ENCODE results near the gene PGP.
A peak's percentile ranks its signal among the peaks of the same experiment; 100 is the strongest.
"Not testable (repeated sequence)": the region's sequence is repeated elsewhere in the genome, so short reads cannot be mapped to it uniquely, and the experiment has no call there.

The PGP gene

DNA sequence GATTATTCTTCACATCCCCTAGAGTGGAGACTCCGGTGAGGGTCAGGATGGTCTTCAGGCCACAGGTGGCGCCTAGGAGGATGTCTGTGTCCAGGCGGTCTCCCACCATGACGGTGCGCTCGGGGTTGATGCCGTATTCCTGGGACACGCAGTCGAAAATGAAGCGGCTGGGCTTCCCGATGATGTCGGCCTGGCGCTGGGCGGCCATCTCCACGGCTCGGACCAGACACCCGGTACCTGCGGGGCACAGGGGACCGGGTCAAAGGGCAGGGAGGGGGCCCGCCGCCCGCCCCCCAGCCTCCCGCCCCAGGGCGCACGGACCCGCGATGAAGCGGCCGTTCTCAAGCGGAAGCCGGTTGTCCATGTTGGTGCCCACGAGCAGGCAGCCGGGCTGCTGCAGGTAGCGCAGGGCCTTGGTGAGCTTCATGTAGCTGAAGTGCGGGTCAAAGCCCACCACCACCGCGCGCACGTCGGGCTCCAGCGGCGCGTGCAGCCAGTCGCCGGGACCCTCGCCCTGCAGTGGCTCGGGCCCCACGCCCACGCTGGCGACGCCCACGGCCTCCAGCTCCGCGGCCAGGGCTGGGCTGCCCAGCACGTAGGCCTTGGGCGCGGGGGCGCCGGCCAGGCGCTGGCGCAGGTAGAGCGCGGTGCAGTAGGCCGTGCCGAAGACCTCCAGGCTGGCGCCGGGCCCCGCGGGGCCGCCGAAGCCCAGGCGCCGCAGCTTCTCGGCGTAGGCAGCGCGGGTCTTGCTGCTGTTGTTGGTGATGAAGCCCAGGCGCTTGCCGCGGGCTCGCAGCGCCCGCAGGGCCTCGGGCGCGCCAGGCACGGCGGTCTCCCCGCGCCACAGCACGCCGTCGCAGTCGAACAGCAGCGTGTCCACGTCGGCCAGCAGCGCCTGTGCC is 572 bp downstream of the PGP start:
- no peak for DNase-seq

DNA sequence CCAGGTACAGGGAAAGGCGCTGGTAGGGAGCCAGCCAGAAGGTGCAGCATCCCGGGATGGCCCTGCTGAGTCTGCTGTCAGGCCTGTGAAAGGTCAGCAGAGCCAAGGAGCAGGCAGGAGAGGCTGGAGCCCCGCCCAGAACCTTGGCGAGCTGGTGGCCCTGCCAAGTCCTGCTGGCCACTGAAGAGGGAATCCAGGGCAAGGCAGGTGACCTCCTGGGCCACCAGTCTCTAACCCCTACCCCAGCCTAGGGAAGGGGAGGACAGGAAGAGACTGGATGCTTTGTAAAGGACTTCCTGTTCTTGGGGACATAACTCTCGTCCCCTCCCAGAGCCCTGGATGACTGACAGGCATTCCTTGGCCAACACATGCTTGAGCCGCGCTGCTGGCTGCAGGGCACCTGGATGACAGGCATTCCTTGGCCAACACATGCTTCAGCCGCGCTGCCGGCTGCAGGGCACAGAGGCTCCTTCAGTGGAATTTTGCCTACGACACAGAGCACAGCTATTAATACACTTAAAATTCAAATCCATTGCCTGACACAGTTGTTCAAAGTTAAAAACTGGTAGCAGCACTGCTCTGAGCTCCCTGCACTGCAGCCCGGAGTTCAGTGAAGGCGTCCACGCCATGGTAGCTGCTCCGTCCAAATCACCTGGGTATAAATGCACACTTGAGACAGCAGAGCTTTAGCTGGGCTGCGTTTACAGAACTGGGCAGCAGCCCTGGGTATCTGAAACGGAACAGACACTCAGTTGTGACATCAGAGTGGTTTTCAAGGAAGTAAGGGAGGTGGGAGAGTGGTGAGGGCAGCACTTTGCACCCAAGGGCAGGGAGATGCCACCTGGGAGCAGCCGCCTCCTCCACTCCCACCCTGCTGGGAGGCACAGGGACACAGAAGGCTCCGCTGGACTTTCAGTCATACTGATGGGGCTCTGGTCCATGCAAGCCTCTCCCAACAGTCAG is 2.0 kb downstream of the PGP start:
- no peak for DNase-seq

DNA sequence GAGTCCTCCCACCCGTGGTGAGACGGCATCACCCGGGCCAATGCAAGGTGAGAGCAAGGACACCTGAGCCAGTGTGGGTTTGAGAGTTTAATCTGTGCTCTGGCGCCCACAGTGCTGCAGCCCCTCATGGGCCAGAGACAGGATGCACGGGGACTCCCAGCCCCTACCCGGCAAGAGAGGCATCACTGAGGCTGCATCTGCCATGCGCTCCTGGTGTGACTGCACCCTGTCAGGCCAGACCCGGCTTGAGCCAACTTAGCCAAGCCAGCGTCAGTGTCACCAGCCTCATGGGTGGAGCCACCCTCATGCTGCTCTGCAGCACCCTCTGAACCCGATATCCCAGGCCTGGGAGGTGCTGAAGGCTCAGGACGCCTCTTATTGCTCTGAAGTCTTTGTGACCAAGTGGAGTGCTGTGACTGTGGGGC is 2.7 kb downstream of the PGP start:
- DNase-seq: no peak

DNA sequence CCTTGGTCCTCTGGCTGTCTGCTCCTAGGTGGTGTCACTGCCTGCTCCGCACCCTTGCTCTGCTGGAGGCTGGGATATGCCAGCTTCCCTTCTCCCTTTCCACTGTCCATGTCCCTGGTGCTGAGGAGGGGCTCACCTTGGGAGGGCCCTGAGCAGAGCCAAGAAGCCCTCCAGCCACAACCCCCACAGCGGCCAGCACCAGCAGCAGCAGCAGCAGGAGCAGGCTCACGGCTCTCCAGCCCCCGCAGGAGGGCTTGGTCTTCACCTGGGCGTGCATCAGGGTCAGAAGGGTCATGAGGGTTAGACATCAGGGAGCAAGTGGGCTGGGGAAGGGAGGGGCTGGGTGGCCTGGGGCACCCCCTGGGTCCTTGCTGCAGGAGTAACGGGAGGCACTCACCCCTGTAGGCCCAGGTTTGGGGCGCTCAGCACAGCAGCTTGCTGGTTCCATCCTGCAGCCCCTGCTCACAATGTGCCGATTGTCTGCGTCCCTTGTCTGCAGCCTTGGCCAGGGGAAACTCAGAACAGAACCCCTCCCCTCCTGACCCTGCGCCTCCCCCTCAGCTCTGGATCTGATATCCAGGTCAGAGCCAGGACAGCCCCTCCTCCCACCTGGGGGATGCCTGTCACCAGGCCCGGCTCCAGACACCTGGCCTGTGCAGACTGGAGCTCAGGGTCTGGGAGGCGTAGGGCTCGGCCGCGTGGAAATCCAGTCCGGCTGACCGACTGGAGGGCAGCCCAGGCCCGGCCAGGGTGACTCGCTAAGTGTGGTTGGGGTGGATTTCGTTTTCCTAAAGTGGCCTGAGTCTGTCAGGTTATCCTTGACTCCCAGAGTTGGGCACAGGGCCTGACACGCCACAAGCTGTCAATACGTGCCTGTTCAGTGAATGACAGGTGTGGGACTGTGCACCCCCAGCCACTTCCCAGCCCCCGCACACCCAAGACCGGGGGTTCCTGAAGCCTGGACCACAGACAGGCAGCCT is 4.0 kb downstream of the PGP start, which contains the start of gene BRICD5:
Gene BRICD5 (minus strand): TSS at position 478 of the 980 bp plus-strand sequence. CDS start 30 bp downstream, at position 448.
- DNase-seq: no peak

DNA sequence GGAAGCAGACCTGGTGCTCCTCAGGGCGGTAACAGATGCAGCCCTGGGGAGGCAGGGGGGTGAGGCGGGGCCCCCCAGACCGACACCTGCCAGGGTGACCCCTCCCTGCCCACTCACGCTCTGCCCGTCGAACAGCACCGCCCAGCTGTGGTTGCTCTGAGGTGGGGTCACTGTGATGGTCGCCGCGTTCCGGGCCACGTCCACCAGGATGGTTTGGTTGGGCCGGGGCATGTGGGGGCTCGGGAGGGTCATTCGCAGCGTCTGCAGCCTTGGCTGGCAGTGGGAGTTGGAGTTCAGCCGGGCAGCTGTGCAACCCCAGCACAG is 4.7 kb downstream of the PGP start:
- no peak for DNase-seq

DNA sequence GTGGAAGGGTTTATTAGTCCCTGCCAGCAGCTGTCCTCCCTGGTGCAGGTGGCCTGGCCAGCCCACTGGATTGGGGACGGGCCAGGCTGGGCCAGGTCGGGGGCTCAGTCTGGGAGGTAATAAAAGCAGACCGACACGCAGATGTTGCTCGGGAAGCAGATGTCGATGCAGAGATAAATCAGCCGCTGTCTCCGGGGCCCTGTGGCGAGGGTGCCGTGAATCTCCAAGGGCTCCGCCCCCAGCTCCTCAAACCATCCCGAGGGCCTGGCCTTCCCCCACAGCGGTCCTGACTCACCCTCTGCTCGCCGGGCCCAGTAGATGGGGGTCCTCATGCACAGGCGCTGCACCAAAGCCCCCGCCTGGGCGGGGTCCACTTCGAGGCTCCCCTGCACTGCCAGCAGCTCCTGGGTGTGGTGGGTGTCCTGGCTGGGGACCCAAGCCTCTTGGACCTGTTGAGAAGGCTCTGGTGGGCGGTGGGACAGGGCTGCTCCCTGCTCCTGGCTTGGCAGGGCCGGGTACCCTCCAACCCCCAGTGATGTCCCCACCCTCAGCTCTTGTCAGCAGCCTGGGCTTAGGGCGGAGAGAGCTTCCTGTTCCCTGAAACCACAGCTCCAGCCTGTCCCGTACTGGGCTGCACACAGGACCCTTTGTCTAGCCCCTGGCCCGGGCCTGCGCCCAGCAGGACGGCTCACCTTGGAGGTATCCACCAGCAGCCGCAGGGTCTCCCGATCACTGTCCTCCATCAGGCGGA is 5.2 kb downstream of the PGP start:
- DNase-seq: no peak

DNA sequence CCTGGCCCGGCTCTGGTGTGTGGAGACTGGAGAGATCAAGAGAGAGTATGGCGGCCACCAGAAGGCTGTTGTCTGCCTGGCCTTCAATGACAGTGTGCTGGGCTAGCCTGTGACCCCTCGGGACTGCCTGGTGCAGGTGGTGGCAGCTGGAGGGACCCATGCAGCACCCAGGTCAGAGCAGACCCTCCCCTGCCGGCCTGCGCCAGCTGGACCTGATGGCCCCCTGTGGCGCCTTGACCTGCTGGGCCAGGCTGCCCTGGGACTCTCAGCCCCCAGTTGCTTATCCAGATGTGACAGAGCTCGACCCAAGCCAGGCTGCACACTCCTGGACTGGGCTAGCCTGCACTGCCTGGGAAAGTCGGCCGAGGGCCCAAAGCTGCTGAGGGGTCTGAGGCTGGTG is 5.9 kb downstream of the PGP start:
- no peak for DNase-seq

DNA sequence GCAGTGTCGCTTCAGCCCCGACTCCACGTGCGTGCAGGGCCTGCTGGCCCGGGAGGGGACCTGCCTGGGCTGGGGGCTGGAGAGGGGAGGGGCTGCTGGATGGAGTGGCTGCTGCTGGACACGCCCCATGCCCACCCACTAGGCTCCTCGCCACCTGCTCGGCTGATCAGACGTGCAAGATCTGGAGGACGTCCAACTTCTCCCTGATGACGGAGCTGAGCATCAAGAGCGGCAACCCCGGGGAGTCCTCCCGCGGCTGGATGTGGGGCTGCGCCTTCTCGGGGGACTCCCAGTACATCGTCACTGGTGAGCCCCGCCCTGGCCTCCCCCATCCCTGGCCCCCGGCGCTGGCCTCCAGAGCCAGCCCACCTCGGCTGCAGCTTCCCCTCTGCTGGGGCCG is 6.3 kb downstream of the PGP start:
- DNase-seq: no peak

DNA sequence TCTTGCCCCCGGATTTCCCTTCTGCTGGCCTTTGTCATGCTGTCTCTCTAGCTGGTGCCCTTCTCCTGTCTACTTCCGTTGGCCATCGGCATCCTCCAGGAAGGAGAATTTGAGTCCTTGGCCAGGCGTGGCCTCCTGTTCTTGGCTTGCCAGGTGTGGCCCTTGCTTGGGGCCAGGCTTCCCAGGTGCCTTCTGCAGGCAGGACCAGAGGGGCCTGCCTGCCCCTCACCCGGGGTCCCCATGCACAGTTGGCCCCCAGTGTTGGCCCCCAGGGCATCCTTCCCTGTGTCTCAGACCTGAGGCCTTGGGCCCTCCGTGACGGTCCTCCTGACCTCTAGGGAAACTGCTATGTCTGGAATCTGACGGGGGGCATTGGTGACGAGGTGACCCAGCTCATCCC is 6.8 kb downstream of the PGP start:
- no peak for DNase-seq

DNA sequence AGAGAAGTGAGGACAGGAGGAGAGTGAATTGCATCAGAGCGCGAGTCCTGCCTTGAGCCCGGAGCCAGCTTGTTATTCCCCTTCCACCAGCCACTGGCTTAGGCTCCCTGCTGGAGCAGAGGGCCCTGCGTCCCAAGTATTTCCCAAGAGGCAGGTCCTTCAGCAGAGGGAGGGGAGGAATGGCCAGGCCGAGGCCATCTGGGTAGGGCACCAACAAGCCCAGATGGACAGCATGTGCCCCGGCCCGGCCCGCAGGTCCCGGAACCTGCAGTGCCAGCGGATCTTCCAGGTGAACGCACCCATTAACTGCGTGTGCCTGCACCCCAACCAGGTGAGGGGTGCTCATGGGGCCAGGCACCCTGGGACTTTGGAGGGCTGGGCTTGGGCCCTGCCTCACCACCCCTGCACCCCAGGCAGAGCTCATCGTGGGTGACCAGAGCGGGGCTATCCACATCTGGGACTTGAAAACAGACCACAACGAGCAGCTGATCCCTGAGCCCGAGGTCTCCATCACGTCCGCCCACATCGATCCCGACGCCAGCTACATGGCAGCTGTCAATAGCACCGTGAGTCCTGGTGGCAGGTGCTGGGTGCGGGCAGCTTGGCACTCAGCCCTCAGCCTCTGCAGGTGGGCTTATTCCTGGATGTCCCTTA is 7.7 kb downstream of the PGP start:
- no peak for DNase-seq

DNA sequence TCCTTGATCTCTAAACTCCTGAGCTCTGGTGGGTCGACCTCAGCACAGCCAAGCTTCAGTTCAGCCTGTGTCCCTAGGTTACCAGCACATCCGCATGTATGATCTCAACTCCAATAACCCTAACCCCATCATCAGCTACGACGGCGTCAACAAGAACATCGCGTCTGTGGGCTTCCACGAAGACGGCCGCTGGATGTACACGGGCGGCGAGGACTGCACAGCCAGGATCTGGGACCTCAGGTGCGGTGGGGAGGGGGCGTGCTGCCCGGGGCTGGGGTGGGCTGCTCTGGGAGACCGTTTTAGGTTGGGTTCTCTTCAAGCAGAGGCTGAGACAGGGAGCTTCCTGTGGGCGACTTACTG is 8.2 kb downstream of the PGP start:
- DNase-seq: no peak

DNA sequence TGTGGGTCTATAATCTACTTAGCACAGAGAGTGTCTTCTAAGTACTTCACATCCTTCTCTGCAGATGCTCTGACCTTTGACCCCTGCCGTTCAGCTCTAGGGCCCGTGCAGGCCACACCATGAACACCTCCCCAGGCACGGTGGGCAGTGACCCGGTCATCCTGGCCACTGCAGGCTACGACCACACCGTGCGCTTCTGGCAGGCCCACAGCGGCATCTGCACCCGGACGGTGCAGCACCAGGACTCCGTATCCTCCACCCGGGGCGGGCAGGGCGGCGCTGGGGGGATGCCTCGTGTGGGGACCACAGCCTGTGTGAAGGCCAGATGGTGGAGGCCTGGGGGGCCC is 8.7 kb downstream of the PGP start:
- no peak for DNase-seq

DNA sequence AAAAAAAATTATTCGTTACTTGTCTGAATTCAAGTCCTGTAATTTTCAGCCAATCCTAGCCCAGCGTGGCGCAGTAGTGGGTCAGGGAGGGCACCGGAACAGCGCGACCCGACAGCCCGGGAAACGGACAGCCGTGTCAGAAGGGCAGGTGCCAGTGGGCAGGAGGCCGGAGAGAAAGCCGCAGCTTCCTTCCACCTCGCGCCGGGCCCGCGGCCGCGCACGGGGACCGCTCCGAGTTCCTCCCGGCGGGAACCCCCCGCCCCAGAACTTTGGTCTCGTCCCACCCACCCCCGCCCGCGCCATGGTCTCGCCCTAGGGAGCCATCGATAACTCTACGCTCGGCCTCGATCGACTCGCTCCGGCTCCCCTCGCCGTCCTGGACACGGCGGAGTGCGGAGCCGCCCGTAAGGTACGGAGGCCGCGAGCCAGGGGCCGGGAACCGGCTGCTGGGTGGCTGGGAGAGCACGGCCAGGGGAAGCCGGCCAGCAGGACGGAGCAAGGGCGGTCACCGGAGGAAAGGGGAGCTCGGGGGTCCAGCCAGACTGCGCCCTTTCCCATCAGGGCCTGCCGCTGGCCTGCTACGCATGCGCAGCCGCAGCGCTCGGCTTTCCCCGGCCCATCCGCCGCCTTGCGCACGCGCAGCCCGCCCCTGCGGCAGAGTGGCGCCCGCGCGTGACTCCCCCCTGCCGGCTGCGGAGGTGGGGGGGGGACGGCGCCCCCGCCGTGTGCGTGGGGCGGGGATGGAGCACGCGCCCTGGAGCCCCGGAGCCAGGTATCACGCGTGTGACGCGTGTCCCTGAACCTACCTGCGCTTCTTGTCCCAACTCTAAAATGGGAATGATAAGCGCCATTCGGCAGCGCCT is 9.3 kb downstream of the PGP start, which contains the start of gene MLST8:
Gene MLST8 (plus strand): TSS at position 351 of the 863 bp plus-strand sequence. CDS start 632 bp downstream, outside the sequence.
- peak; percentile 56 for DNase-seq

DNA sequence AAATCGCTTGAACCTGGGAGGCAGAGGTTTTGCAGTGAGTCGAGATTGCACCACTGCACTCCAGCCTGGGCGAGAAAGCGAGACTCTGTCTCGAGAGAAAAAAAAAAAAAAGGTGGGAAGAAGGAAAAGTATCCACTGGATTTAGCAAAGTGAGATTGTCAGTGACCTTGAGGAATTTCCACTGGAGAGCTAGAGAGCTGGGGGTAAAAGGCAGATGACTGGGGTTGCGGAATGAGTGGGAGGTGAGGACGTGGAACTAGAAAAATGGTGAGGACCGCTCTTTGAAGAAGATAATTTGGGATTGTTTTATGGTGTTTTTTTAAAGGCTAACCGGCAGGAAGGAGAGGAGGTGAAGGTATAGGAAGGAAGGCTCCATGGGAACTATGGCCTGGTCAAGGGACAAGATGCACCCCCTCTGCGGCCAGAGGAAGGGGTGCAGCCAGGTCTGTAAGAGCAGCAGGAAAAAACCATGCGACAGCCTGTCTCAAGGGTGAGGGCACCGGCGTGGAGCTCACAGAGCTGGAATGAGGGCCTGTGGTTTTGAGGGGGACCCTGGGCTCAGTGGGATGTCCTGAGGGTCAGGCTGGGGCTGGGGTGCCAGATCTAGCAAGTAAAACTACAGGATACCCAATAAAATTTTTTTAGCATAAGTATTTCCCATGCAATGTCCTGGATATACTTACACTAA is 10.1 kb downstream of the PGP start:
- DNase-seq: no peak

DNA sequence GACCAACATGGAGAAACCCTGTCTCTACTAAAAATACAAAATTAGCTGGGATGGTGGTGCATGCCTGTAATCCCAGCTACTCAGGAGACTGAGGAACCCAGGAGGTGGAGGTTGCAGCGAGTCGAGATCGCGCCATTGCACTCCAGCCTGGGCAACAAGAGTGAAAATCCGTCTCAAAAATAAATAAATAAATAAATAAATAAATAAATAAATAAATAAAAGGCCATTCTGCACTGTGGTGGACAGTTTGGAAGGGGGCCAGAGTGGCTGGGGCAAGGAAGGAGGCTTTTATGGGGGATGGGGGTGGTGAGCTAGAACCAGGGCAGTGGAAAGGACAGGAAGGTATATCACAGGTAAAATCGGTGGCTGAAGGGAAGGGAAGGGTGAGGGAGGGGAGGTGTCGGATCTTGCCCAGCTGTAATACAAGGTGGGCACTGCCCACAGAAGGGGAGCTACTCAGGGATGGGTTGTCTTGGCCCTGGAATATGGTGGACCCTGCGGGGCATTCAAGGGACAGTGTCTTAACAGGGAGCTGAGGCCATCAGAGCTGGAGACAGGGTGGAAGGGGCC is 11.4 kb downstream of the PGP start:
- DNase-seq: not testable (repeated sequence)

DNA sequence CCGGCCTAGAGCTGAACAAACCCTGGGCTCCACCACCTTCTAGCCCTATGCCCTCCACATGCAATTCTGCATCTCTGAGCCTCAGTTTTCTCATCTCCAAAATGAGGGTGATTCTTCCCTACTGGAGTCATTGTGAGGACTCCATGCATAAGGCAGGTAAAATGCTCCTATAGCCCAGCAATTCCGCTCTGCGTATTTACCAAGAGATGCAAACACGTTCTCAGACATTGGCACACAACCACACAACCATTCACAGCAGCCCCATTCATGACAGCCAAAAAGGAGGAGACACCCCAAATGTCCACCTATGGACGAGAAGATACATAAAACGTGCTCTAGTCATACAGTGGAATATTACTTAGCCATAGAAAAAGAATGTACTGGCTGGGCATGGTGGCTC is 14.3 kb downstream of the PGP start:
- no peak for DNase-seq

DNA sequence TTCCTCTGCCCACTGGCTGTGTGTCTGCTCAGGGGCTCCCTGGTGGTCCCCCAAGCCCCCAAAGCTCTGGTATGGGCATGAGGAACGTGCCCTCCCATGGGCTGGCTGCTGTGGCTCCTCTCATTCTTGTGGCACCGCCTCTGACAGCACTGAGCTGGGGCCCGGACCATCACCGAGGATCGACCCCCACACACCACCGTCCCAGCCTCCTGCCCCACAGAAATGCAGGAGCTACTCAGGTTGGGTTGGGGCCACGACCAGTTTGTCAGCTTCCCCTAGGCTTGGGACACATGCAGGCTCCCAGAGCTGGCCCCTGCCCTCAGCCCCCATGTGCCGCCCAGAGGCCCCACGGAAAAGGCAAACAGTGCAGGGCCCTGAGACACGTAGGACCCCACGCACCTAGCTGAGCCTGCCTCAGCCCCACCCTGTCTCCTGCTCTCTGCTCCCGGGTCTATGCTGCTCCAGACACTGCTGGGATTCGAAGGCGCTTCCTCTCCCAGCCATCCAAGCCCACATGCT is 15.0 kb downstream of the PGP start:
- no peak for DNase-seq

DNA sequence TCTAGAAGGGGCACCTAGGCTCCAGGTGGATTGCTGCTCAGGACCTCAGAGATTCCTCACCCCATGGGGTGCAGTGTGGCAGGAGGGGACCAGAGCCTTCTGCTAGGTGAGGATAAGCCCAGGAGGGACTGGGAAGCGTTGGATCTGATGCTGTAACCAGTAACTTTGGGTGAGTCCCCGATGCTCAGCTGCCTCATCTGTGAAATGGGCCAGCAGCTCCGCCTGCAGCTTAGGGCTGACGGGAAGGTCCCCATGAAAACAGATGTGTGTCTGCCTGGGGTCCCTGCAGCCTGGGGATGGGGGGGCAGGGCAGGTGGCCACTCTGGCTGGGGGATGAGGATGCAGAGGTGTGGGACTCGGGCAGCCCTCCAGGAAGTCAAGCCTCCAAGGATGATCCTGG is 15.5 kb downstream of the PGP start:
- no peak for DNase-seq

DNA sequence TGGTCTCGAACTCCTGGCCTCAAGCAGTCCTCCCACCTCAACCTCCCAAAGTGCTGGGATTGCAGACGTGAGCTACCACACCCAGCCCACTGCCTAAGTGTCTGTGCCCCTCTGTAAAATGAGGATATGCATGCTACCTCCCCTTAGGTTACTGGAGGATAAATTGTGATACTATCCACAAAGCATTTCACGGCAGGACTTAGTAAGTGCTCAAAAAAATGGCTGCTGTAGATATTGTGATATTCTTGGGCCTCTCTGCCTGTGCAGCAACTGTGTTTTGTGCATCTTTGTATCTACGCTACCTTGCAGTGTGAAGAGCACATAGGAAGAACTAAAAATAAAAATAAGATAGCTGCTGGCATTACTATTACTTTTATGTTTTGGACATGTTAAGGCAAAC is 16.4 kb downstream of the PGP start:
- DNase-seq: no peak

All from NCI-H1105 (cell line).